Activated CD4-positive, alpha-beta T cell treated with anti-CD3 and anti-CD28 coated beads, Interleukin-2, Interleukin-6, amounts not matched to agents 100 ng/mL and 50 ng/mL, durations not matched to agents 16 hours and 8 hours (primary cell): Measurements from ENCODE around the gene LMO3.
"Not testable (repeated sequence)": the region's sequence is repeated elsewhere in the genome, so short reads cannot be mapped to it uniquely, and the experiment has no call there.

Experiments
- DNase-seq: peaks from one replicate; pipeline ENCODE4 v3.0.0-alpha.2; 2020

The LMO3 gene

DNA sequence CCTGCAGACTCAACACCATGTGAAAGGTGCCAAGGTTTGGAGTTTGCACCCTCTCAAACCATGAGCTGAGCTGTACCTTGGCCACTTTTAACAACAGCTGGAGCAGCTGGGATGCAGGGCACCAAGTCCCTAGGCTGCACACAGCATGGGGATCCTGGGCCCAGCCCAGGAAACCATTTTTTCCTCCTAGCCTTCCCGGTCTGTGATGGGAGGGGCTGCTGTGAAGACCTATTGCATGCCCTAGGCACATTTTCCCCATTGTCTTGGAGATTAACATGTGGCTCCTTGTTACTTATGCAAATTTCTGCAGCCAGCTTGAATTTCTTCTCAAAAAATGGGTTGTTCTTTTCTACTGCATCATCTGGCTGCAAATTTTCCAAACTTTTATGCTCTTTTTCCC is 68.3 kb downstream of the LMO3 start:
- not testable (repeated sequence) for DNase-seq

- no peak for DNase-seq
Measured at GRCh38 chr12:16531621-16532020, 74.3 kb downstream of the LMO3 start.

DNA sequence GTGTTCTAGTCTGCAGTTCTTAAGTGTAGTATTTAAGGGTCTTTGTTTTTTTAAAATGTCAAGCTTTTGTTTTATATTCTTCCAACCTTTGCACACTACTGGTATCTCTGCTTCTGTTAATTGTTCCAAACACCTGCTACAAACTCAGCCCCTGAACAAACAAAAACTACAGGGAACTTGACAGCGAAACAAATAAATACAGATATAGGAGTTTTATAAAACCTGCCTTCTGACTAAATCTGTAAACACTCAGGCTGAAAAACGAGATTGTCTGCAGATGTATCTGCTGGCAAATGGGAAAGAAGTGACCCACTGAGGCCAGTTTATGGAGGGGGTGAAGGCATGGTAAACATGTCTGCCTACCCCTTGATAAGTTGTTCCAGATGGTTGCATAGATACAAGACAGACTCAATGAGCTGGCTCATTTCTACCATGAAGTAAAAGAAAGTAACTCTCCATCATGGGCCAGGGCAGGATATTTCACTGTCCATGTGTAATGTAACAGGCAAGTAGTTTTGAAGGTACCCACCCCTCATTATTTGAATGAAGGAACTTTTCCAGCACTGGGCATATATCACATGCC is 75.6 kb downstream of the LMO3 start:
- DNase-seq = no peak

DNA sequence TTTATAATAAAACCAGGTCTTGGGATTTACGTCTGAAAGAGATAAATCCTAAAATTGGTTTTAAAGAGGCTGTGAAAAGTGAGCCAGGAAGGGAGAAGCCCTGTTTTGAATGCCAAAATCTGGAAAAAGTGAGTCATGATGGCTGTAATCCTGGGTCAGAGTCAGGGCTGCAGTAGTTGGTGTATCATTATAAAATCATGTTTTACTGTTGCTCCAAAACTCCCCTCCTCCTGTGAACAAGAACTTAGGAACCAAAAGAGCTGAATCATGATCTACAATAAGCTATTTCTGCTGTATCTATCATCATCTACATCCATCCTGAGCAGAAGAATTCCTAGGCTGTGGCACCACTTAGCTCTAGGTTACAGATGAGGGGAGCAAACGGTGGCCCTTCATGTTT is 79.3 kb downstream of the LMO3 start:
- no peak for DNase-seq

- DNase-seq = no peak
Measured at GRCh38 chr12:16524378-16524777, 81.6 kb downstream of the LMO3 start.

- DNase-seq = no peak
Measured at GRCh38 chr12:16523951-16524331, 82.0 kb downstream of the LMO3 start.

- DNase-seq = no peak
Measured at GRCh38 chr12:16523284-16523950, 82.5 kb downstream of the LMO3 start.

GRCh38 chr12:16520328-16520727 is 85.6 kb downstream of the LMO3 start:
- DNase-seq = no peak

- no peak for DNase-seq
Measured at GRCh38 chr12:16515666-16516065, 90.3 kb downstream of the LMO3 start.

- no peak for DNase-seq
Measured at GRCh38 chr12:16513231-16513630, 92.7 kb downstream of the LMO3 start.

GRCh38 chr12:16509411-16509810 is 96.6 kb downstream of the LMO3 start:
- no peak for DNase-seq

DNA sequence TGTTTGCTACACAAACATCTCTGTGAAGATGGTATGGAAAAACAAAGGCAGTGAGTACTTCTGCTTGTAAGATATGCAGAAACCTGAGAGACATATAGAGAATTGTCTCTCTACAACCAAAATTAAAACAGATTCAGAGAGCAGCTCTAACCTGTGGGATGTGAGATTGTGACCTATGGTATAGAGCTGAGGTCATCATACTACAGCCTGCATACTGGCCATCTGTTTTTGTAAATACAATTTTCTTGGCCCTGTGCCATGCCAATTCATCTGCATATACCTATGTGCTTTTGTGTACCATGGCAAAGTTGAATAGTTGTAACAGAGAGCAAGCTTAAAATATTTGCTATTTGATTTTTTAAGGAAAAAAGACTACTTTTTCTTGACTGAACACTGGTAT is 99.6 kb downstream of the LMO3 start:
- no peak for DNase-seq

DNA sequence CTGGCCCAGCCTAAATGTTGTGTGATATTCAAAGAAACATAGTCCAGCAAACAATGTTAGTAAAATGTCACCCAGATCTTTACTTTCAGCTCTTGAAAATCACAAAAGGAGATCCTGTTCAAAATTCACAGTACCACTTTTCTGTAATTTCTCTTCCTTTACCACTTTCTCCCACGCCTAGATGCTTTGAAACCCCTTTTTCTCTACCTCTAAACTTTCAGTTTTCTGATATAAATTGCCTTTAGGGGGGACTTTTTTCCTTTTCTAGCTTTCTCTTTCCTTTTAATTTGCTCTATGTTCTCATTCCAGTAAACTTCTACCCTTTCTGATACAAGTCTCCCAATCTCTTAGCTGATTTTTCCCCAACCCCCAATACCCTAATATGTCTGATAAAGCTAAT is 101.8 kb downstream of the LMO3 start:
- no peak for DNase-seq

DNA sequence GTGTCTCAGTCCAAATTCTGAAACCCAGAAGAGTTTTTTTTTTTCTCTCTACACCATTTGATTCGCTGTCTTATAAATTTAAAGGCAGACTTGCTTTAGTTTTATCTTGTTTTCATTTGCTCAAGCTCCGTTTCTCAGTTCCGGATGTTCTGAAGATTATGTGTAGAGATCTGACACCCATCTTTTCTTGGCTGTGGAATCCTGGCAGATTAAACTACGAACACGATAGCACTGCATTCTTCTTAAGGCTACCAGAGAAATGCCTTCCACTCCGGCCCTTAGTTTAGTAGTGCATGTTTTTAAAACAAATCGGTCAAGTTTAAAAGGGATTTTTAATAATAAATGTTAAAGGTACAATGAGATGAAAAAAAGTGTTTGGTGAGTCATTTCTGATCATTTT is 106.4 kb downstream of the LMO3 start:
- DNase-seq = no peak
